Globus pallidus (tissue), 1 donor: ENCODE data around the gene SDF2L1.
"Not testable (repeated sequence)": the region's sequence is repeated elsewhere in the genome, so short reads cannot be mapped to it uniquely, and the experiment has no call there.

ENCODE experiments used
- DNase-seq: peaks from one replicate; pipeline ENCODE4 v3.0.0-alpha.2; 2015; ENCODE audit warnings: low spot score

Gene SDF2L1

GRCh38 chr22:21636629-21637218 is 5.4 kb upstream of the SDF2L1 start:
- DNase-seq, result no peak

GRCh38 chr22:21637450-21637849 is 4.7 kb upstream of the SDF2L1 start:
- DNase-seq, result not testable (repeated sequence)

GRCh38 chr22:21639359-21639758 is 2.7 kb upstream of the SDF2L1 start:
- no peak for DNase-seq

GRCh38 chr22:21640810-21641209 is 1.3 kb upstream of the SDF2L1 start:
- DNase-seq, result no peak

GRCh38 chr22:21641417-21641788 is 699 bp upstream of the SDF2L1 start:
- DNase-seq, result peak; percentile 63

GRCh38 chr22:21642584-21643448 is 714 bp downstream of the SDF2L1 start:
- DNase-seq, result no peak

- no peak for DNase-seq
Observed at GRCh38 chr22:21643533-21644357, 1.6 kb downstream of the SDF2L1 start.

- not testable (repeated sequence) for DNase-seq
Observed at GRCh38 chr22:21645513-21645912, 3.4 kb downstream of the SDF2L1 start.

- DNase-seq, result peak; percentile 67
Observed at GRCh38 chr22:21646608-21647590, 4.8 kb downstream of the SDF2L1 start.

- DNase-seq, result no peak
Observed at GRCh38 chr22:21650280-21650679, 8.2 kb downstream of the SDF2L1 start.

- DNase-seq, result no peak
Observed at GRCh38 chr22:21650823-21651520, 8.9 kb downstream of the SDF2L1 start.

GRCh38 chr22:21651521-21652009 is 9.5 kb downstream of the SDF2L1 start:
- no peak for DNase-seq

GRCh38 chr22:21652010-21652546 is 10.0 kb downstream of the SDF2L1 start:
- DNase-seq, result peak; percentile 67

- no peak for DNase-seq
Observed at GRCh38 chr22:21652547-21653545, 10.7 kb downstream of the SDF2L1 start.

- no peak for DNase-seq
Observed at GRCh38 chr22:21657020-21657359, 14.9 kb downstream of the SDF2L1 start.

GRCh38 chr22:21657360-21658032 is 15.4 kb downstream of the SDF2L1 start:
- peak; percentile 31 for DNase-seq

- no peak for DNase-seq
Observed at GRCh38 chr22:21659864-21660525, 17.9 kb downstream of the SDF2L1 start.

- no peak for DNase-seq
Observed at GRCh38 chr22:21660904-21661303, 18.8 kb downstream of the SDF2L1 start.
